HEK293T (cell line): Measurements from ENCODE around the gene FANCE.

Source experiments
- CTCF ChIA-PET: fragments of 350-600 bp; formaldehyde crosslinking; extraction: SDS; loops from one replicate; lab custom pipeline; 2021; ENCODE audit warnings: antibody characterized with exemption, inconsistent platforms; lab: Yijun Ruan, JAX
- POLR2A ChIA-PET: fragments of 350-600 bp; formaldehyde crosslinking; extraction: SDS; loops from one replicate; lab custom pipeline; 2020; ENCODE audit warnings: antibody characterized with exemption, inconsistent platforms; lab: Yijun Ruan, JAX
- DNase-seq: peaks from one replicate; pipeline ENCODE4 v3.0.0; 2012; ENCODE audit warnings: mixed read lengths; ENCODE audit errors: extremely low spot score
- ARNT ChIP-seq: fragments of 450-650 bp; IDR thresholded peaks from 2 replicates; pipeline ENCODE4 v1.6.1; 2017; ENCODE audit warnings: mild to moderate bottlenecking
- BHLHE40 ChIP-seq: fragments of 450-650 bp; IDR thresholded peaks from 2 replicates; pipeline ENCODE4 v1.6.1; 2016; ENCODE audit warnings: mild to moderate bottlenecking, moderate library complexity, borderline replicate concordance
- CTBP1 ChIP-seq: fragments of 450-650 bp; IDR thresholded peaks from 2 replicates; pipeline ENCODE4 v1.6.1; 2016; ENCODE audit warnings: borderline replicate concordance
- ELF4 ChIP-seq: fragments of 450-650 bp; IDR thresholded peaks from 2 replicates; pipeline ENCODE4 v1.6.1; 2017; ENCODE audit warnings: antibody characterized with exemption
- FOXA1 ChIP-seq: fragments of 450-650 bp; IDR thresholded peaks from 2 replicates; pipeline ENCODE4 v1.6.1; 2016; ENCODE audit warnings: mild to moderate bottlenecking
- FOXK2 ChIP-seq: fragments of 450-650 bp; IDR thresholded peaks from 2 replicates; pipeline ENCODE4 v1.6.1; 2016; ENCODE audit warnings: mild to moderate bottlenecking
- FOXM1 ChIP-seq: fragments of 450-650 bp; IDR thresholded peaks from 2 replicates; pipeline ENCODE4 v1.6.1; 2017; ENCODE audit warnings: mild to moderate bottlenecking, borderline replicate concordance
- HDGF ChIP-seq: fragments of 450-650 bp; IDR thresholded peaks from 2 replicates; pipeline ENCODE4 v1.6.1; 2017; ENCODE audit warnings: antibody characterized with exemption, borderline replicate concordance
- L3MBTL2 ChIP-seq: fragments of 450-650 bp; conservative IDR thresholded peaks from 2 replicates; pipeline ENCODE4 v1.6.1; 2016; ENCODE audit warnings: mild to moderate bottlenecking
- LEF1 ChIP-seq: fragments of 450-650 bp; IDR thresholded peaks from 2 replicates; pipeline ENCODE4 v1.6.1; 2017; ENCODE audit warnings: mild to moderate bottlenecking, borderline replicate concordance
- NFRKB ChIP-seq: fragments of 450-650 bp; IDR thresholded peaks from 2 replicates; pipeline ENCODE4 v1.6.1; 2016; ENCODE audit warnings: mild to moderate bottlenecking, moderate library complexity
- PKNOX1 ChIP-seq: fragments of 450-650 bp; IDR thresholded peaks from 2 replicates; pipeline ENCODE4 v1.6.1; 2016
- SP1 ChIP-seq: fragments of 450-650 bp; IDR thresholded peaks from 2 replicates; pipeline ENCODE4 v1.6.1; 2017
- SUZ12 ChIP-seq: fragments of 450-650 bp; IDR thresholded peaks from 2 replicates; pipeline ENCODE4 v1.6.1; 2016; ENCODE audit warnings: mild to moderate bottlenecking
- TARDBP ChIP-seq: fragments of 450-650 bp; IDR thresholded peaks from 2 replicates; pipeline ENCODE4 v1.6.1; 2016
- ZNF384 ChIP-seq: fragments of 450-650 bp; IDR thresholded peaks from 2 replicates; pipeline ENCODE4 v1.6.1; 2016

The FANCE gene

GRCh38 chr6:35497571-35498421 lies 45.7 kb downstream of the FANCE start:
- TF ChIP-seq L3MBTL2, result peak; percentile 88
- TF ChIP-seq FOXM1, result no peak
- ChIA-PET POLR2A (interaction anchor here (0.8 to 1.9 kb wide), 3 partner anchors 8 to 26 kb away, joined by 3 to 7 read pairs (median 4); no protein-coding TSS in a partner anchor), CTCF (no interaction called here)
- peak; percentile 40 for DNase-seq

- TF ChIP-seq SP1, result no peak
- no peak for DNase-seq
- POLR2A ChIA-PET, result no interaction called here
- CTCF ChIA-PET, result no interaction called here
Measured at GRCh38 chr6:35498422-35499067, 46.4 kb downstream of the FANCE start.

GRCh38 chr6:35499372-35499771 lies 47.2 kb downstream of the FANCE start:
- DNase-seq, result no peak
- CTCF ChIA-PET, result interaction anchor here (0.6 kb wide), 1 partner anchor 91 kb away, joined by 3 read pairs; no protein-coding TSS in a partner anchor
- TF ChIP-seq FOXK2, result no peak
- TF ChIP-seq HDGF, result no peak
- TF ChIP-seq FOXM1, result no peak
- TF ChIP-seq PKNOX1, result no peak
- no peak for TF ChIP-seq ARNT
- no peak for TF ChIP-seq BHLHE40
- TF ChIP-seq TARDBP, result no peak
- no peak for TF ChIP-seq ZNF384
- TF ChIP-seq SP1, result no peak
- no peak for TF ChIP-seq SUZ12
- no peak for TF ChIP-seq CTBP1
- TF ChIP-seq L3MBTL2, result no peak
- TF ChIP-seq LEF1, result no peak
- TF ChIP-seq ELF4, result no peak
- no peak for TF ChIP-seq NFRKB
- TF ChIP-seq FOXA1, result no peak
- POLR2A ChIA-PET, result no interaction called here

GRCh38 chr6:35500782-35501181 lies 48.6 kb downstream of the FANCE start:
- ChIA-PET POLR2A (no interaction called here), CTCF (no interaction called here)
- no peak for DNase-seq
- TF ChIP-seq ELF4 (no peak), FOXK2 (no peak), CTBP1 (no peak)

GRCh38 chr6:35501784-35502183 lies 49.6 kb downstream of the FANCE start:
- DNase-seq, result no peak
- ChIA-PET POLR2A (interaction anchor here (1.0 kb wide), 1 partner anchor 30 kb away, joined by 3 read pairs; no protein-coding TSS in a partner anchor), CTCF (interaction anchor here (0.7 to 2.3 kb wide), 3 partner anchors 21 to 238 kb away, joined by 3 to 19 read pairs (median 4); no protein-coding TSS in a partner anchor)
- TF ChIP-seq LEF1 (no peak), FOXM1 (no peak), ZNF384 (no peak)

- no peak for DNase-seq
- CTCF ChIA-PET, result interaction anchor here (0.6 to 2.3 kb wide), 2 partner anchors 20 to 25 kb away, joined by 3 to 19 read pairs; no protein-coding TSS in a partner anchor
- TF ChIP-seq L3MBTL2, result no peak
- TF ChIP-seq CTBP1, result no peak
- no peak for TF ChIP-seq FOXA1
- no peak for TF ChIP-seq TARDBP
- TF ChIP-seq FOXM1, result no peak
- TF ChIP-seq ELF4, result no peak
- TF ChIP-seq SP1, result no peak
- TF ChIP-seq NFRKB, result no peak
- TF ChIP-seq LEF1, result no peak
- TF ChIP-seq SUZ12, result no peak
- no peak for TF ChIP-seq FOXK2
- POLR2A ChIA-PET, result no interaction called here
Measured at GRCh38 chr6:35503534-35503933, 51.4 kb downstream of the FANCE start.

- no peak for TF ChIP-seq FOXA1
- no peak for TF ChIP-seq FOXM1
- no peak for TF ChIP-seq HDGF
- no peak for TF ChIP-seq SP1
- no peak for TF ChIP-seq L3MBTL2
- TF ChIP-seq SUZ12, result no peak
- no peak for TF ChIP-seq FOXK2
- no peak for TF ChIP-seq ARNT
- TF ChIP-seq LEF1, result no peak
- TF ChIP-seq ELF4, result no peak
- no peak for TF ChIP-seq CTBP1
- TF ChIP-seq ZNF384, result no peak
- no peak for TF ChIP-seq NFRKB
- TF ChIP-seq BHLHE40, result no peak
- no peak for TF ChIP-seq TARDBP
- no peak for TF ChIP-seq PKNOX1
- ChIA-PET CTCF (interaction anchor here (0.5 kb wide), 1 partner anchor 40 kb away, joined by 4 read pairs; no protein-coding TSS in a partner anchor), POLR2A (interaction anchor here (0.7 kb wide), 1 partner anchor 9 kb away, joined by 3 read pairs; the partner anchor contains the start of gene TEAD3)
- DNase-seq, result no peak
Measured at GRCh38 chr6:35505999-35506412, 53.9 kb downstream of the FANCE start.
